ENCODE measurements around the gene MEOX1.

Gene MEOX1

GRCh38 chr17:43652124-43652480 is 9.6 kb downstream of the MEOX1 start:
- no peak for DNase-seq

- no peak for DNase-seq
These were observed 11.3 kb downstream of the MEOX1 start for GRCh38 chr17:43650471-43650870.

GRCh38 chr17:43648916-43649315 is 12.8 kb downstream of the MEOX1 start:
- no peak for DNase-seq

- no peak for DNase-seq
These were observed 15.8 kb downstream of the MEOX1 start for GRCh38 chr17:43645765-43646481.

GRCh38 chr17:43645450-43645764 is 16.3 kb downstream of the MEOX1 start:
- no peak for DNase-seq

GRCh38 chr17:43644081-43644480 is 17.6 kb downstream of the MEOX1 start:
- no peak for DNase-seq

GRCh38 chr17:43641416-43641815 is 20.3 kb downstream of the MEOX1 start:
- no peak for DNase-seq

- no peak for DNase-seq
These were observed 21.1 kb downstream of the MEOX1 start for GRCh38 chr17:43640491-43641252.

- no peak for DNase-seq
These were observed 24.0 kb downstream of the MEOX1 start for GRCh38 chr17:43637563-43638323.

GRCh38 chr17:43636426-43636825 is 25.3 kb downstream of the MEOX1 start:
- no peak for DNase-seq

- DNase-seq = no peak
These were observed 27.1 kb downstream of the MEOX1 start for GRCh38 chr17:43634591-43635125.

GRCh38 chr17:43632221-43632620 is 29.5 kb downstream of the MEOX1 start:
- DNase-seq = no peak

GRCh38 chr17:43631429-43631828 is 30.3 kb downstream of the MEOX1 start:
- no peak for DNase-seq

GRCh38 chr17:43628089-43628650 is 33.6 kb downstream of the MEOX1 start:
- no peak for DNase-seq

GRCh38 chr17:43627653-43628052 is 34.1 kb downstream of the MEOX1 start:
- no peak for DNase-seq

GRCh38 chr17:43626023-43626422 is 35.7 kb downstream of the MEOX1 start:
- no peak for DNase-seq

- DNase-seq = no peak
These were observed 36.1 kb downstream of the MEOX1 start for GRCh38 chr17:43625606-43626005.

- DNase-seq = no peak
These were observed 41.1 kb downstream of the MEOX1 start for GRCh38 chr17:43620581-43620980.

GRCh38 chr17:43620147-43620546 is 41.6 kb downstream of the MEOX1 start:
- DNase-seq = no peak

- no peak for DNase-seq
These were observed 42.0 kb downstream of the MEOX1 start for GRCh38 chr17:43619705-43620104.

- no peak for DNase-seq
These were observed 43.4 kb downstream of the MEOX1 start for GRCh38 chr17:43618276-43618675.

GRCh38 chr17:43616852-43617251 is 44.9 kb downstream of the MEOX1 start:
- DNase-seq = no peak

- no peak for DNase-seq
These were observed 45.3 kb downstream of the MEOX1 start for GRCh38 chr17:43616421-43616820.

GRCh38 chr17:43616029-43616351 is 45.7 kb downstream of the MEOX1 start:
- no peak for DNase-seq

All from NCI-H2081 treated with DMSO at 0.1 percent for 48 hours (cell line).